HG03520 (cell line): ENCODE measurements around the gene JAZF1.

Experiments used
- ATAC-seq: cut with Tn5 transposase; IDR thresholded peaks from one replicate; pipeline ENCODE4 v1.9.1; 2021; ENCODE audit warnings: mild to moderate bottlenecking, moderate library complexity; ENCODE audit not compliant: unreplicated experiment

JAZF1 gene

GRCh38 chr7:28112012-28112411 is 68.6 kb downstream of the JAZF1 start:
- ATAC-seq: no peak

DNA sequence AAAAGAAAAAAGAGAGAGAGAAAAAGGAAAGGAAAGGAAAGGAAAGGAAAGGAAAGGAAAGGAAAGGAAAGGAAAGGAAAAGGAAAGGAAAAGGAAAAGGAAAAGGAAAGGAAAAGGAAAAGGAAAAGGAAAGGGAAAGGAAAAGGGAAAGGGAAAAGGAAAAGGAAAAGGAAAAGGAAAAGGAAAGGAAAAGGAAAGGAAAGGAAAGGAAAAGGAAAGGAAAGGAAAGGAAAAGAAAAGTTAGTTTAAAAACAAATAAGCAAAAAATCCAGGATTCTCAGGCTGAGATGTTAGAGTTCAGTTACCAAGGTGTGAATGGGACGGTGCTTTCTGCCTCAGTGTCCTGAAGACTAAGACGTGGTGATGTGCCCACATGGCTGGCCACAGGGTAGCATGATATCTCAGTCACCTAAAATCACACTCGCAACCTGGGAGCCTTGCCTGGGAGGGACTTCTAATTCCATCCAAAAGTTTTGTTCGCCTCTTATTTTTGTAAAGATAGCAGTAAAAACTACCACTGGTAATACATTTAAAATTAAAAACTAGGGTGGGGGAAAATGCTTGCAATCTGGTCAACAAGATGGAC is 70.1 kb downstream of the JAZF1 start:
- ATAC-seq: no peak

DNA sequence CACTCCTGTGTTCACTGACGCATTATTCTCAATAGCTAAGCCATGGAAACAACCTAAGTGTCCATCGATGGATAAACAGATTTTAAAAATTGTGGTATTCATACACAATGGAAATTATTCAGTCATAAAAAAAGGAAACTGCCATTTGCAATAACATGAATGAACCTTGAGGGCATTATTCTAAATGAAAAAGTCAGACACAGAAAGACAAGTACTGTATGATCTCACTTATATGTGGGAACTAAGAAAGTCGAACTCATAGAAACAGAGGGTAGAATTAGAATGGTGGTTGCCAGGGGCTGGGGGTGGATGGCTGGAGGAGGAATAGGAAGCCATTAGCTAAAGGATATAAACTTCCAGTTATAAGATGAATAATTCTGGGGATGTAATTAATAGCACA is 71.8 kb downstream of the JAZF1 start:
- ATAC-seq: no peak

DNA sequence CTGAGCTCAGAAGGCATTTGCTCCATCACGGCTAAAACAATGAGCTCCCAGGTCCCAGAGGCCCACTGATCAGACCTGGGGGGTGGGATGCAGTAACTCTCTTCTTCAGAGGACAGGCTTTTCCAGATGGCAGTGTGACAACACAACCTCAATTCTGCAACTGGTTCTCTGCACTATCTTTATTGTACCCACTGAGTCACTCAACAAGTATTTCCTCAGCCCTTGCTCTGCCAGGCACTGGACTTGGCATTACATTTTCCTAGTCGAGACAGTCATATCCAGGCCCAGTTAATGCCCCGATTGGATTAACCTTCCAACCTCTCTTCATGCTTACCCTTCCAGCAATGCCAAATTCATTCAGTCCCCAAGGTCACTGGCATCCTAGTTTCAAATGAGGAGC is 72.6 kb downstream of the JAZF1 start:
- ATAC-seq: no peak

GRCh38 chr7:28106321-28106829 is 74.2 kb downstream of the JAZF1 start:
- no peak for ATAC-seq

GRCh38 chr7:28105234-28105633 is 75.4 kb downstream of the JAZF1 start:
- no peak for ATAC-seq

GRCh38 chr7:28104811-28105210 is 75.8 kb downstream of the JAZF1 start:
- no peak for ATAC-seq

GRCh38 chr7:28104041-28104541 is 76.5 kb downstream of the JAZF1 start:
- no peak for ATAC-seq

DNA sequence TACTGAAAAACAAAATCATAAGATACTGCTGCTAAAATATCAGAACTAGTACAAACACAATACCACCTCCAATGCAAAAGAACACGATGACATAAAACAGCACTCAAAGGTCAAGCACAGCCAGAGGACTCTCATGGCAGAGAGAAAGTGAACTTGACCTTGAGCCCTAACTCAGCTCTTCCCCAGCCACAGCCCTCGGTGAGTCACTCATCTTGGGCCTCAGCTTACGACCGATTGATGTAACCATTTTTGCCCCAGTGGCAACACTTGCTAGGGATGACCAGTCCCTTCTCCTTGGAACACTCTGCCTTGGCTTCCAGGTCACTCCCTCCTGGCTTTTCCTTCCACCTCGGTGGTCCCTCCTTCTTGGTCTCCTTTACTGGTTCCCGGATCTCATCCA is 77.8 kb downstream of the JAZF1 start:
- no peak for ATAC-seq

GRCh38 chr7:28096713-28097112 is 83.9 kb downstream of the JAZF1 start:
- ATAC-seq: no peak

- no peak for ATAC-seq
Observed at GRCh38 chr7:28095231-28095630, 85.4 kb downstream of the JAZF1 start.

- ATAC-seq: no peak
Observed at GRCh38 chr7:28093623-28094232, 86.9 kb downstream of the JAZF1 start.

GRCh38 chr7:28091190-28091589 is 89.4 kb downstream of the JAZF1 start:
- no peak for ATAC-seq

GRCh38 chr7:28088901-28089714 is 91.5 kb downstream of the JAZF1 start:
- ATAC-seq: no peak

- no peak for ATAC-seq
Observed at GRCh38 chr7:28088032-28088431, 92.6 kb downstream of the JAZF1 start.

GRCh38 chr7:28086198-28086597 is 94.4 kb downstream of the JAZF1 start:
- ATAC-seq: no peak

DNA sequence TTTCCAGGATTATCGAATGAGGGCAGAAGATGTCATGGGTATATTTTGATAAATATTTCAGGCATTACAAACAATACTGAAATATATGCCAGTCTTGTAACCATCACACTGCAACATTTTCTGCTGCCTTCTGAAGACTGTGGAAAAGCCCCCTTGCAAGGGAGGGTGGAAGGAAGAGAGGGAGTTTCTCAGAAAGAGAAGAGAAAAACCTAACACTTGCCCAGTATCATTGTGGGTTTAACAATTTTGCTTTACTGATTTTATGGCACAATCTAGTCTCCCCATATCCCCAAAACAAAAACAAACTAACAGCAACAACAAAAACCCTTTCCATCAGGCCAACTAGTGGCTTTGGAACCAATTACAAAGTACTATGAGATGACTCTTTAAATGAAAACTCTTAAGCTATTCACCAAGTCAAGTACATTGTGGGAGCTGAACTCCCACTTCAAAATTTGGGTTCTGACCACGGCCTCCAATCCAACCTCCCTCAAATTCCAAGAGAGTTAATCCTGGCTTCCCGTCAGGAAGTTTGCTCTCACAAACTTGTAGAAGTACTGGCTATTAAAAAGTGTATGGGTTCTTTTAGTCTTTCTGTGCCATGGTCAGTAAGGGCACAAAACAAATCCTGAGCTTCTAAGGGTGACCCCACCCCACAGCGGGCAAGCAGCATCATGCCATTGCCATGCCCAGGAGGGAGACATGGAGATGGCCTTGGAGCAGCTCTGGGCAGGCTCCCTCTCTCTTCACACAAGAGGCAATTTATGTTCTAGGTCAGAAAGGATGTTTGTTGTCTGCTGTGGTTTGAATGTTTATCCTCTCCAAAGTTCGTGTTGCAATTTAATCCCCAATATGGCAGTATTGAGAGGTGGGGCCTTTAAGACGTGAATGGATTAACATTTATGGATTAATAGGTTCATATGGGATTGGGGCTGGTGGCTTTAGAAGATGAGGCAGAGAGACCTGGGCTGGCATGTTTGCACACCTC is 96.3 kb downstream of the JAZF1 start:
- no peak for ATAC-seq

- ATAC-seq: no peak
Observed at GRCh38 chr7:28083164-28083997, 97.2 kb downstream of the JAZF1 start.

DNA sequence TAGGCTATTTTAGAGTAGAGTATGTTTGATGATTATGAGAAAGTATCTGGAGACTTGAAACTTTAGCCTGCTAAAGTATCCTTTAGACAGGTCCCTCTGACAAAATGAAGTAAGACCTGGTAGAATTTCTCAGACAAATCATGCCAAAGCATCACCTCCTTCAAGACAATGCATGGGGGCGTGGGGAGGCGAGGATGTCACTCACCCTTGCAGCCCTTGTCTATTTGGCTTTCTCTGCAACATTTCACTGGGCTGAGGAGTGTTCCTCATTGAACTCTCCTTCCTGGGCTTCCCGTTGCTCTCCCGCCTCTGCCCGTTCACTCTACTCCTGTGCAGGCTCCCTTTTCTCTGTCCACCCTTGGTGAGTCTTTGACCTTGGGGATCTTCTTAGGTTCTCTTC is 98.5 kb downstream of the JAZF1 start:
- ATAC-seq: no peak

GRCh38 chr7:28081016-28081415 is 99.6 kb downstream of the JAZF1 start:
- ATAC-seq: no peak
